Erythroblast (primary cell): Measurements from ENCODE around the gene ITIH6.
"Not testable (repeated sequence)": the region's sequence is repeated elsewhere in the genome, so short reads cannot be mapped to it uniquely, and the experiment has no call there.

Experiments
- DNase-seq, 2 experiments: peaks; one replicate each; lab custom pipeline; 2025; lab: John Stamatoyannopoulos, UW
- GATA1 ChIP-seq: IDR thresholded peaks from 2 replicates; pipeline ENCODE4 v1.6.1; 2011; ENCODE audit warnings: low read depth, mild to moderate bottlenecking, control low read depth, low read length, moderate library complexity
- POLR2A ChIP-seq: IDR thresholded peaks from 2 replicates; pipeline ENCODE4 v1.6.1; 2011; ENCODE audit warnings: mild to moderate bottlenecking, low read length

The ITIH6 gene

GRCh38 chrX:54798137-54798536, at the start of gene ITIH6:
Gene ITIH6, minus strand, starts transcription at chrX:54798255. Its CDS starts 45 bp downstream, at chrX:54798210.
- DNase-seq = no peak
- TF ChIP-seq POLR2A = no peak

GRCh38 chrX:54847700-54848099, 49.6 kb upstream of the ITIH6 start:
- DNase-seq = not testable (repeated sequence)

- no peak for DNase-seq
- TF ChIP-seq POLR2A (no peak), GATA1 (no peak)
Measured at GRCh38 chrX:54843050-54843449, 45.0 kb upstream of the ITIH6 start.

- no peak for DNase-seq
- no peak for TF ChIP-seq POLR2A
- no peak for TF ChIP-seq GATA1
Measured at GRCh38 chrX:54842607-54843006, 44.6 kb upstream of the ITIH6 start.

- not testable (repeated sequence) for DNase-seq
Measured at GRCh38 chrX:54841184-54841874, 43.3 kb upstream of the ITIH6 start.

GRCh38 chrX:54838583-54838982, 40.5 kb upstream of the ITIH6 start:
- TF ChIP-seq POLR2A = no peak
- TF ChIP-seq GATA1 = no peak
- no peak for DNase-seq

GRCh38 chrX:54826598-54826997, 28.5 kb upstream of the ITIH6 start:
- DNase-seq = no peak
- TF ChIP-seq POLR2A = no peak
- no peak for TF ChIP-seq GATA1

GRCh38 chrX:54825716-54826438, 27.8 kb upstream of the ITIH6 start:
- DNase-seq = peak; percentile 2 to 19
- no peak for TF ChIP-seq POLR2A
- no peak for TF ChIP-seq GATA1

- no peak for DNase-seq
- no peak for TF ChIP-seq POLR2A
- no peak for TF ChIP-seq GATA1
Measured at GRCh38 chrX:54824722-54825121, 26.7 kb upstream of the ITIH6 start.

- DNase-seq = no peak
- TF ChIP-seq POLR2A = no peak
- no peak for TF ChIP-seq GATA1
Measured at GRCh38 chrX:54824195-54824594, 26.1 kb upstream of the ITIH6 start.

- TF ChIP-seq POLR2A (no peak), GATA1 (no peak)
- DNase-seq = no peak
Measured at GRCh38 chrX:54821310-54821709, 23.3 kb upstream of the ITIH6 start.

- DNase-seq = no peak
Measured at GRCh38 chrX:54820737-54821136, 22.7 kb upstream of the ITIH6 start.

GRCh38 chrX:54819201-54819600, 21.1 kb upstream of the ITIH6 start:
- DNase-seq = no peak
- TF ChIP-seq POLR2A (no peak), GATA1 (no peak)

More at GRCh38 chrX:54820737-54821136, 22.7 kb upstream of the ITIH6 start:
- TF ChIP-seq GATA1 (no peak), POLR2A (no peak)

- DNase-seq = no peak
- TF ChIP-seq POLR2A (no peak), GATA1 (no peak)
Measured at GRCh38 chrX:54818221-54818620, 20.2 kb upstream of the ITIH6 start.
